ENCODE results near the gene GRAP2. TPM values are rescaled to one million over a fixed set of nuclear protein-coding genes. Genes with fewer than 3 reads are reported as not detected.

GRAP2 gene
- total and polyA plus RNA-seq, 2 of the 8 experiments (the other 6 are each of a cell fraction or from before 2014, with no cell fraction given): 0.08 TPM; not detected in 1

- peaks cover 0 to 1% (median 0%) of the 10 kb centered on the region in 4 experiments; a peak in 1 of 7 replicates for H3K27me3 ChIP-seq (replicated peaks in 1 of 4; ENCODE audit: control insufficient read depth in 3 of 4, extremely low read depth in 1 of 4, insufficient read depth in 3 of 4, low read length in 3 of 4)
- H2BK5ac ChIP-seq (ENCODE audit: low read depth, low read length): no peak overlapping the region
- no peak overlapping the region for H2AFZ ChIP-seq (ENCODE audit: low read length)
- no peak overlapping the region for H3K18ac ChIP-seq (ENCODE audit: extremely low read depth, low read length)
- H3K4me3 ChIP-seq (ENCODE audit: extremely low read depth in 1 of 4, insufficient read depth in 2 of 4, low read depth in 3 of 4, low read length in 4 of 4): no peak overlapping the region
- H3K27ac ChIP-seq (ENCODE audit: low read depth, low read length): no peak overlapping the region
- H3K9ac ChIP-seq (replicated peaks in 1 of 4; ENCODE audit: extremely low read depth in 1 of 4, low read depth in 3 of 4, low read length in 3 of 4): no peak overlapping the region
- no peak overlapping the region for H3K23ac ChIP-seq (ENCODE audit: insufficient read length)
- H3K56ac ChIP-seq (replicated peaks; ENCODE audit: insufficient read length, low read depth, low read length): no peak overlapping the region
- no peak overlapping the region for H3K4me2 ChIP-seq (ENCODE audit: insufficient read depth in 1 of 2, low read depth in 2 of 2, low read length in 2 of 2)
- H4K5ac ChIP-seq (ENCODE audit: insufficient read length, low read depth, low read length): no peak overlapping the region
- no peak overlapping the region for H4K8ac ChIP-seq (ENCODE audit: extremely low read depth, insufficient read depth, low read length)
- 89% methylated on average over 4 of the region's 4 CpGs; no CpG with 5 or more reads in 1 of the 2 experiments for WGBS, 2 experiments (ENCODE audit: extremely low coverage in 1 of 2, insufficient coverage in 1 of 2, insufficient read length in 1 of 2, insufficient replicate concordance in 2 of 2, low coverage in 1 of 2, low lambda C conversion rate in 2 of 2, missing lambda C conversion rate in 1 of 2)
- H3K23me2 ChIP-seq (ENCODE audit: low read depth, low read length): no peaks in the 10 kb centered on the region
- FAIRE-seq (no peak), DNase-seq (ENCODE audit: low read depth in 1 of 2, low spot score in 2 of 2) (no peak)
- no peaks in the 10 kb centered on the region for H3K79me1 ChIP-seq (ENCODE audit: low read depth, low read length)
- no peak overlapping the region for H2BK12ac ChIP-seq (ENCODE audit: low read depth, low read length)
- H4K91ac ChIP-seq (replicated peaks; ENCODE audit: insufficient read length, low read length): no peak overlapping the region
- H4K20me1 ChIP-seq (replicated peaks in 1 of 2; ENCODE audit: control insufficient read depth in 1 of 2, insufficient read depth in 2 of 2, low read length in 2 of 2): no peaks in the 10 kb centered on the region
- H3K14ac ChIP-seq (ENCODE audit: insufficient read length): no peak overlapping the region
- H3K9me3 ChIP-seq (ENCODE audit: insufficient read depth in 2 of 2, low read depth in 1 of 2, low read length in 1 of 2): no peaks in the 10 kb centered on the region; a peak in 1 of 4 replicates
- no peak overlapping the region for H3K4ac ChIP-seq (replicated peaks; ENCODE audit: insufficient read length, low read depth, low read length)
- ChIA-PET CTCF (ENCODE audit: partially characterized antibody) (interaction anchor here (0.9 kb wide), 1 partner anchor 27 kb away, joined by 3 read pairs; no protein-coding TSS in a partner anchor), POLR2A (ENCODE audit: partially characterized antibody) (no interaction called here)
- no peak overlapping the region for H2BK120ac ChIP-seq (replicated peaks; ENCODE audit: low read depth, low read length)
- no peak overlapping the region for H2AK5ac ChIP-seq (ENCODE audit: low read depth, low read length)
- H3K79me2 ChIP-seq (ENCODE audit: control insufficient read depth in 1 of 2, insufficient read depth in 2 of 2, low read length in 2 of 2): no peaks in the 10 kb centered on the region
- H2BK20ac ChIP-seq (ENCODE audit: low read length): no peak overlapping the region
- no peaks in the 10 kb centered on the region for H3K4me1 ChIP-seq (replicated peaks in 1 of 4; ENCODE audit: control insufficient read depth in 3 of 4, insufficient read depth in 4 of 4, low read length in 3 of 4)
- H2BK15ac ChIP-seq (ENCODE audit: low read length): no peak overlapping the region
- no peaks in the 10 kb centered on the region for H3K36me3 ChIP-seq (ENCODE audit: control insufficient read depth in 2 of 4, insufficient read depth in 4 of 4, low read length in 3 of 4)
- TF ChIP-seq JUND (IDR thresholded peaks at IDR 0.05; ENCODE audit: low read length) (no peak), FOSL1 (IDR thresholded peaks at IDR 0.05; ENCODE audit: insufficient read depth, low read depth, low read length) (no peak), KDM5A (IDR thresholded peaks at IDR 0.05; ENCODE audit: low read length) (no peak), E2F6 (IDR thresholded peaks at IDR 0.05) (no peak), KDM4A (IDR thresholded peaks at IDR 0.05; ENCODE audit: low read depth, low read length, severe bottlenecking) (no peak)
Observed at GRCh38 chr22:39904862-39905261, 4.0 kb downstream of the GRAP2 start.

Data from H1 (cell line).